CD4-positive, alpha-beta T cell treated with Interferon gamma for 1 hour (primary cell): ENCODE data around the gene DNAH17.

Source experiments
- DNase-seq: peaks from one replicate; pipeline ENCODE4 v3.0.0-alpha.2; 2020

DNAH17 gene

DNA sequence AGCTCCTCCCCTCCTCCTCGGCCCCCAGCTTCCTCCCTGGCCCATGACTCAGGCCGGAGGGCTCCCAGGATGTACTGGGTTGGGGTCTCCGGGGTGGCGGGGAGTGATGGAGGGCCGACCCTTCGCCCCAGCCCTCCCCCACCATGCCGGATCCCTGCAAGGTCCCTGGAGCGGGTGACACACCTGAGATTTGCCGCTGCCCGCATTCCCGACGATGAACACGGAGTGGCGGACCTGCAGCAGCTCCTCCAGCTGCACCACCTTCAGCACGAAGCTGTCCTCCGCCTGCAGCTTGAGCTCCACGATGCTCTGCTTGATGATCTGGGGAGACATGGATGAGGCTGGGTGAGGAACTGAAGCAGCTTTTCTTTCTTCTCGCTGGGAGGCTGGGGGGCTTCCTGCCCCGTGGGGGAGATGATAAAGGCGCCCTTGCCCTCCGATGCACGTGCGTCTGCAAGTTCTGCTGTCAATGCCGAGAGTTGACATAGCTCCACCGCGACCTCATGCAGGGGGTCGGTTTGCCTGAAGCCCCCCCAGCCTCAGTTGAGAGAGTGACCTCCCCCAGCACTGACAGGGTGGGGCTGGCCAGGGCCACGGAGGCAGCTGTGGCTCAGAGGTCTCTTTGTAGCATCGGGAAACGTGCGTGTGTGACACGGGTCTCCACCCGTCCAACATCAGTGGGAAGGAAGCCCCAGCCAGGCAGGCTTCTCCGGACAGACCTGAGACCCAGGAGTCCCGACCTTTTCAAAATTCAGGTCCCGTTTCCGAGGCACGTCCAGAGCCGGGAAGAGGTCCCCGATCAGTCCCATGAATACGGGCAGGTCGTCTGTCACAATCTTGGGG lies 83.1 kb downstream of the DNAH17 start:
- DNase-seq: no peak

DNA sequence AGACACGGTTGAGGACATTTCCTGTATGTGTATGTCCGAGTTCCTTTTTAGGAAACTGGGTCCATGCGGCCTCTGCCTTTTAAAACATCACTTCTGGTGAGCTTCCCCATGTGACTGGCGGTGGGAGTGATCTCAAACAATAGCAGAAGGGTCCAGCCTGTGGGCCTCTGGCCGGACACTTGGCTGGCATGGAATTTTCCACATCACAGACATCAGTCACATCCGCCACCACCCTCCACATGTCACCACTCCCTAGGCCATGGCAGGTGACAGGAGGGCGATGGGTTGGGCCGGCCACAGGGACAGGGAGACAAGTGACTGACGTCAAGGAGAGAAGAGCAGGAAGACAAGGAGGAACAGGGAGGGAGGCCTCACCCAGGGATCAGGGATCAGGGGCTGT lies 83.7 kb downstream of the DNAH17 start:
- DNase-seq: no peak

DNA sequence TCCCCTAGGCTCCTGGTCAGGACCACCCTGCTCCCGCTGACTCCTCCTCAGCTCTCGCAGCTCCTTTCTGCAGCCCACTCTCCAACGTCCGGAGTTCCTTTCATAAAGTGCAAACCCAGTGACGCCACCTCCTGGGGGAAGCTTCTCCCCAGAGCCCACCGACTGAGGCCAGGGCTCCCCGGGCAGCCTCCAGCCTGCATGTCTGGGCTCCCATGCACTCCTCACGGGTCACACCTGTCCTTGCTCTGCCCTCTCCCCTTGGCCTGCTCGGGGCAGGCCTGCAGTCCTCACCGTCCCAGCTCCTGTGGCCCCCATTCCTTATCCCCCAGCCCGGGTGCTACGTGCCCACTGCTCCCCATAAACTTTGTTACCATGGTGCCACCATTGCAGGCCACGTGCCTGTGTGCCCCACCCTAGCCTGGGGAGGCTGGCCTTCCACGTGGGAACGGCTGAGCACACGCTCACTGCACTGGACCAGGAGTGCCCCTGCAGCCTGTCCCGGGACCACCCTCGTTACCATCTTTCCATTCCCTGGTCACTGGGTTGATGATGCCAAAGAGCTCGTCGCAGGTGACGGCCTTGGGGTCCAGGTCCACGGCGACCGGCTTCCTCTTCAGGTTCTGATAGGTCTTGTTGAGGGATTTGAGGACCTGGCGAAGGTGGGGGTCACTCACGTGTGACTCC lies 84.9 kb downstream of the DNAH17 start:
- DNase-seq: no peak

DNA sequence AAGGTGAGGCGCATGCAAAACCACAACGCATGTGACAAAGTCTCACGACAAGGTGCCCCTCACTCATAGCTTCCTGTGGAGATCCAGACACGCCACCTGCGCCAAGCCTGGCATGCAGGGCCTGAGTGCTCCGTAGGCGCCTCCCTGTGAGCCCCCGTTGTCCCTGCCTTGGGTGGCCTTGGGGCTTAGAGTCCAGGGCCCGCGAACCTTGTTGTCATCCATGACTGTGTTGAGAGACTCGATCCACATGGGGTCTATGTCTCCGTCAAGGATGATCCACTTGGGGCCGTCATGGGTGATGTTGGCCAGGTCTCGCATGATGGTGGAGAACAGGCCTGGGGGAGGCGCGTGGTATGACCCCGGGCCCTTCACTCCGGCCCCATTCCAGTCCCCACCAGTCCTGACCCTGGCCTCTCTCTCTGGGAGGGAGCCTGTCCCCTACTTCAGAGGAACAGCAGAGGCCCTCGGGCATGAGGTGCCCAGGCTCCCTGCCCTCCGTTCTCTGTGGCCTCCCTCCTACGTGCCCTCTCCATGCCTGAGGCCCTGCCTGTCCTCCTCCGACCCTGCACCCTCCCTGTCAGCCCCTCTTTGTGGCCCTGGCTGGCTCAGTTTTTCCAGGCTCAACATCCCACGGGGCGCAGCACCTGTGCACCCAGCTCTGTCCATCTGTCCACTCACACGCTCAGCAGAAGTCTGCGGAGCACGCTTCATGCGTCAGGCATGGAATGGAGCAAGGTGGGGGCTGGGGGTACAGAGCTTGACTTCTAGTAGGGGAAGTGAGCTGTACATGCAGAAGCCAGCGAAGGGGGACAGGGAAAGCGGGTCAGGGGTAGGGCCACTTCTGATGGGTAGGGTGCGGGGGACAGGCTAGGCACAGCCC lies 85.7 kb downstream of the DNAH17 start:
- DNase-seq: no peak

DNA sequence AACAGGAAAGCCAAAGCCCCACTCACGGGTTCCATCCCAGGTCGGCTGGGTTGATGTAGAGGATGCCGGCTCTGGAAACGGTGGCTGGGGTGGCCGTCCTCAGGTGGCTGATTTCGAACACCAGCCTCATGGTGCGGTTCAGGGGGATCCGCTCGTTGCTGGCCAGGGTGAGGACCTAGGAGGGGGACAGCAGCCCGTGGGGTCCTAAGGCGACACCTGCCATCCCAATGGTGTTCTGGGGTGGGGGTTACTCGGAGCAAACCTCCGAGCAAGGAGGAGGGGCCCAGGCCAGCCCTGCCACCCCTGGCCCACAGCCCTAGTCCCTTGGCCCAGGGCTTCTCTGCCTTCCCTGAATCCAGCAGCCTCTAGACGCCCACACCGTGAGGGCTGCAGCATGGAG lies 86.5 kb downstream of the DNAH17 start:
- no peak for DNase-seq

DNA sequence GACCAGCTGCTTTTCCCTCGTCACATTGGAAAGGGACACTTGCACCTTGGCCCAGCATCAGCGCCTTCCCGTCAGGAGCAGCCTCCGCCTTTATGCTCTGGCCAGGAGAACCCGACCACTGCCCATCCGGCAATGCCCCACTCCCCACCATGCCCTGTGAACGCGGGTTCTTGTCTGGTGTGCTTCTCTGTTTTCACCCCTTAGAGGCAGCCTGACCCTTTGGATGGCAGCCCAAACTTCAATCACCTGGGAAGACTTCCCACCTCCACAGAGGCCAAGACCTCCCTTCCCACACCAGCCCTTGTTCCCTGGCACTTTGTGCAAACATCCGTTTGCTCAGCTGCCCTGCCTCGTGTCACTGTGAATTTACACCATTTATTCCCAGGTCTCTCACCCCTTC lies 87.0 kb downstream of the DNAH17 start:
- DNase-seq: no peak

DNA sequence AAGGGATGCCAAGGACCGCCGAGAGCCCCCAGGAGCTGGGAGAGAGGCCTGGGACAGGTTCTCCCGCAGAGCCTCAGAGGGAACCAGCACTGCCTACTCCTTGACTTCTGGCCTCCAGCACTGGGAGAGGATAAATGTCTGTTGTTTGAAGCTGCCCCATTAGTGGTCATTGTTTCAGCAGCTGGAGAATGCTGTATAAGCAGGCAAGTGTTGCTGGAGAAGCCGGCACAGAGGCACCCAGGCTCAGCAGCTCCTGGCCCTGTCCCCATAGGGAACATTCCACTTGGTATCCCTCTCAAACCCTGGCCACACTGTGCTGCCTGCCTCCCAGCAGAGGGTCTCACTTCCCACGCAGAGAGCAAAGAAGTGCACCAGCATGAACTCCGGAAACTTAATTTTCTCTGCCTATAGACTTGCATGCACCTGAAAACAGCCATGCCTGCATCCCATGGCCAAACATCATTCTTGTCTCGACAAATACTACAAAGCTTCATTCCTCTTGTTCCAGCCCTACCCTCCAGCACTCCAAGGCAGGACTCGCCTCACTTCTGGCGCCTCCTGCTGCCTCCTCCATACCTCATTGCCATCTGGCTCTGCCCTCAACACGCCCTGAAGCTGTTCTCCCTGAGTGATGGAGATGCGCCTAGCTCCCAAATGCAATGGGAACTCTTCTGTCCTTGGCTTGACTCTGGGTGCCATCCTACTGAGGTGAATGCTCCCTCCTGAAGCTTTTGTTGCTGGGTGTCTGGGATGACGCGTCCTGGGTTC lies 88.1 kb downstream of the DNAH17 start:
- no peak for DNase-seq

DNA sequence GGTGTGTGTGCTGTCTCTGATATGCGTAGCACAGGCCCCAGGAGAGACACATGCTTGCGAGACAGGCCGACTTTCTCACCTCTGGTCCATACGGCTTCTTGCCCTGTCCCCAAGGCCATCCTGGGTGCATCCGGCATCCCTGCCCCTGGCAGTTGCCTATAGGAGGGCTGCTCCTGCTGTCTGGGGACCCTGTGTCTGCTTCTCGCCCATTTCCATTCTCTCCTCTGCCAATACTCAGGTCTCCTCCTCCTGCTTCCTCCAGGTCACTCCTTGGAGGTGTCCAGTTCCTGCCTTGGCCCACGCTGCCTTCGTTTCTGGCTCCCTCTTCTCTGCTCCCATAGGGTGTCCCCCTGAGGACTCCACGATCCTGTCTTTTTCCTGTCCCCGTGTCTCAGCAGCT lies 89.0 kb downstream of the DNAH17 start:
- no peak for DNase-seq

DNA sequence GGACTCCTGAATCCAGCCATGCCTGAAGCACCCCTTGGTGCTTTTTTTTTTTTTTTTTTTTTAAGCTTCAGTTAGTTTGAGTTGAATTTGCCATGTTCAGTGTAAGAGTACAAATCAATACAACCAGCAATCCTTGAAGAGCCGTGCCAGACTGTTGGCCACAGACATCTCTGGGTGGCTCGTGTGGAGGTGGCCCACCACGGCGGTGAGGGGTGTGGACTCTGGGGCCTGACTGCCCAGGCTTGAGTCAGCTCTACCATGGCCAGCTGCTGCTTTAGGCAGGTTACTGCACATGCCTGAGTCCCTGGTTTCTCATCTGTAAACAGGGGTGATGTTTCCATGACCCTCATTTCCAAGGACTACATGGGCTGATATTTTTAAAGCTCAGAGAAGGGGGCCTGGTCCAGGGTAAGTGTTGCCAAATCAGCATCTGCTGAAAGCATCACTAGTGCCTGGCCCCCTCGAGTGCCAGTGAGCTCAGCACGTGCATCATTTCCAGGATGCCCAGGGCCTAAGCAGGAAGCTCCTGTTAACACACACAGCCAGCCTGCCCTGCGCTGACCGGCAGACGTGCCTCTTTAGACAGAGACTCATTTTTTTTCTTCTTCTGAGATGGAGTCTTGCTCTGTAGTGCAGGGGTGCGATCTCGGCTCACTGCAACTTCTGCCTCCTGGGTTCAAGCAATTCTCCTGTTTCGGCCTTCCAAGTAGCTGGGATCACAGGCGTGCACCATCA lies 90.1 kb downstream of the DNAH17 start:
- no peak for DNase-seq

DNA sequence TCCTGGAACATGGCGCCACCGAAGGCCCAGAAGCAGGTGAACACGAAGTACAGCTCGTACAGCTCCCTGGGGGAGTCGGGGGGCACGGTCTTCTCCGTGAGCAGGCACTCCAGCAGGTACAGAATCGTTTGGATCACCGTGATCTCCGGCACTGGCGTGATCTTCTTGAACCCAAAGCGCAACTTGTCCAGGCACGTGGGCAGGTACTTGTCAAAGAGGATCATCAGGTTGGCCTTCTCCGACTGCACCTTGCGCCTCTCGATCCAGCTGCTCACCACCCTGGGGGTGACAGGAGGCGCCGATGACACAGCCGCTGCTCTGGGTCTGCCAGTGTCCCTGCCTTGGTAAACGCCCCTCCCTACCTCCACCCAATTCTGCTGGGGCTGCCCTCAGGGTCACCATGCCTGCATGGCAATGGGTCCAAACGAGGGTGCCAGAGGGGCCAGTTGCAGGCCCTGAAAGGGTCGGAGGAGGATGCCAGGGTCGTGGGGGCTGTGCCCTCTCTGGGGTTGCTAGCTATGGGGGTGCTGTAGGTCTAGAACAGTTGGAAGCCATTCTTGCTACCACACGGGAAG lies 90.9 kb downstream of the DNAH17 start:
- no peak for DNase-seq

DNA sequence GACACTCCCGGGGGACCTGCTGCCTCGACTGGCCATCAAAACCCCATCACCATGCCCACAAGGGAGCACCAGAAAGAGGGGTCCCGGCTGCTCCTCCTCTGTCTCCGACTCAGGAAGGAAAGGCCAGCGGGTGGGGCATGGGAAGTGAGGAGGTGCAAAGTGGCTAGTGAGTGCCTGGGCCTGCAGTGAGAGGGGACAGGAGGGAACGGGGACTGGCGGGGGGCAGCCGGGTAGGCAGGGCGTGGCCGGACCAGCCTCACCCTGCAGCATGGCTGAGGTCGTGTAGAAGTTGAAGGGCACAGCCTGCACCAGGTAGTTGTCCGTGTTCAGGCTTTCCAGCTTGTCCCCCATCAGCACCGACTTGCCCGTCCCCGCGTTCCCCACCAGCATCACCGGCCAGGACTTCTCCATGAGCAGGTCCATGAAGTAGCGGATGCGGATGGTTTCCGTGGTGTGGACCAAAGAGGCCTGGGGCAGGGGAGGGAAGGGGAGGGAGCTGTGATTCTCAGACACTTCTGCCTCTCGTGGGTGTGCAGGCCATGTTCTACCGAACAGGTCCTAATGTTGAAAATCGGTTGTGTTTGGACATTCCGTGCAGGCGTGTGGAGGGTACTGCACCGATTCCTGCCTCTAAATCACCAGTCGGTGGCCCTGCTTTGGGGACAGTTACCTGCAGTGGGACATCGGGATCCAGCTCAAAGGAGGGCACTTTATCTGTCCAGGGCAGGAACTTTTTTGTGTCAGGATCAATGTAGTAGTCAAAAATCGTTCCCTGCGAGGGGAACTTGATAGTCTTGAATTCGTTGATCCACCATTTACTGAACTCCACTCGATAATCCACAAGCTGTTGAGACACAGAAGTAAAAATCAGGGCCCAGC lies 91.7 kb downstream of the DNAH17 start:
- DNase-seq: no peak

DNA sequence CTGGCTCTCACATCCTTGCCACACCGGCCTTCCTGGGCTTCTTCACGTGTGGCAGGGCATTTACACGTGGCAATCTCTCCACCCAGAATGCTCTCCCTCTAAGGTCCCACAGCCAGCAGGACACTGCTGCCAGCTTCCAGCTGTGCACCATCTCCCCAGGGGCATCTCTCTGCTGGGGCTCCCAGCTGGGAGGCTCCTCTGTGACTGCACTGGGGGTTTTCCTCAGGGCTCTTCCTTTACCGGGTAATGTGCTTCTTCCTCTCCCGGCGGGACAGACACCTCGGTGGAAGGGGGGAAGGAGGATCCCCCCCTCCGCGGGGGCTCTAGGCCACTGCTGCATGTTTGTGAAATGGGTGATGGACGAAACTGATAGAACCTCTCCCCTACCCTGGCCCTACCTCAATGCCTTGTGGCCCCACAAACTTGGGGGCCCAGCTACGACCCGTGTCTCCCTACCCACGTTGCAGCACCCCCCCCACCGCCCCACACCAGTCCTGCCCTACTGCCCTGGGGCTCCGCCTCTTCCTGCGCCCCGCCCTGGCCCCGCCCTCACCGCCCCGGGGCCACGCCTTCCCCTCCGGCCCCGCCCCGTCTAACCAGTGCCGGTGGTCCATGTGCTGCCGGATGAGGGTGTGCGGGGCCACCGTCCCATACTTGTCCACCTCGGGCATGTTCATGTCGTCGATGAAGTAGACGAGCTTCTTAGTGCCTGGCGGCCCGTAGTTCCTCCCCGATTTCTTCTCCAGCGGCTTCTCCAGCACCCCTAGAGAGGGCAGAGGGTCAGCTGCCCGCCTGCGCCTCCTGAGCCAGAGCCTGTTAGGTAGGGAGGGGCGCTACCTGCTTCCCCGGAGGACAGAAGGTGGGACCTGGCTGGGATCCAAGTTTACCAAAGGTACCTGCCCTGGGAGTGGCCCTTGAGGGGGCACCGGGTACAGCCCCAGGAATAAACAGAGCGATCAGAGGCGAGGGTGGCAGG lies 92.6 kb downstream of the DNAH17 start:
- DNase-seq: peak; percentile 51

DNA sequence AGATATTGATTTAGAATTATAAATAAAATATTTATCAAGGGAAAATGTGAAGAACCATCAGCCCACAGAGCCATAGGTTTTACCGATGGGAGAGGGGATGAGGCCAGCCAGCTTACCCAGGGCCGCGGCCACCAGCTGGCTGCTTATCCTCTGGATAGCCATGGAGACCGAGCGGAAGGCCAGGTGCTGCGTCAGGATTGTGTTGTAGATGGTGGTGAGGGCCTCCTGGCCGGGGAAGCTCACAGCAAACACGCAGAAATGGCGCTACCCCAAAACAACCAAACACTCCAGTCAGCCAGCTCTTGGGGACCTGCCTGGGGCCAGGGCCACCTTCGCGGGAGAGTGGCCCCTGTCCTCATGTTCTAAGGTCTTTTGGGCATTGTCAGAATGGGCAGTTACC lies 97.8 kb downstream of the DNAH17 start:
- DNase-seq: no peak

DNA sequence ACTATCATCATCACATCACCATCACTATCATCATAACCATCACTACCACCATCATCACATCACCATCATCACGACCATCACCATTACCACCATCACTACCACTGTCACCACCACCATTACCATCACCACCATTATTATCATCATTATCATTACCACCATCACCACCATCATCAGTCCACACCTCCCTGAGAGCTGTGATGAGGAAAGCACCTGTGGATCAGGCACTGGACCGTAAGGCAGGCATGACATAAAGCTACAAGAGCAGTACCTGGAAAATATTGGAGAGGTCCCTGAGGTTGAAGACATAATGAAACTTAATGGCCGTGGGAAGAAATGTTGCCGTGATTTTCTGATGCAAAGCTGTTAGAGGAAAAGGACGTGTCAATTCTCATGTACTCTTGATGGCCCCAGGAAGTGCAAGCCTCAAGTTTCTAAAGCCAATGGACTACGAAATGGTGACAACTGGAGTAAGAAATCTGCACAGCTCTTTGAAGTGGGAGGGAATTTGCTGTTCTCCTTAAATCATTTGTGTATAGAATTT lies 98.4 kb downstream of the DNAH17 start:
- DNase-seq: no peak

DNA sequence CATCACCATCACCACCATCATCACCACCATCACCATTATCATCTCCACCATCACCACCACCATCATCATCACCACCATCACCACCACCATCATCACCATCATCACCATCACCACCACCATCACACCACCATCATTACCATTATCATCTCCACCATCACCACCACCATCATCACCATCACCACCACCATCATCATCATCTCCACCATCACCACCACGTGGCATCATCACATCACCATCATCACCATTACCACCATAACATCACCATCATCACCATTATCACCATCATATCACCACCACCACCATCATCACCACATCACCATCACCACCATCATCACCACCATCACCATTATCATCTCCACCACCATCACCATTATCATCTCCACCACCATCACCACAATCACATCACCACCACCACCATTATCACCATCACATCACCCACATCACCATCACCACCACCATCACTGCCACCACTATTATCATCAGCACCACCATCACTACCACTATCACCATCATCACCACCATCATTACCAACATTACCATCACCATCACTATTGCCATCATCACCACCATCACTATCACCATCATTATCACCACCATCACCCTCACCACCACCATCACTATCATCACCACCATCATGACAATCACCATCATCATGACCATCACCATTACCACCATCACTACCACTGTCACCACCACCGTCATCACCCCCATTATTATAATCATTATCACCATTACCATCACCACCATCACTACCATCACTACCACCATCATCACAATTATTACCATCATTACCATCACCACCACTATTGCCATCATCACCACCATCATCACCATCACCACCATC lies 99.1 kb downstream of the DNAH17 start:
- DNase-seq: no peak

DNA sequence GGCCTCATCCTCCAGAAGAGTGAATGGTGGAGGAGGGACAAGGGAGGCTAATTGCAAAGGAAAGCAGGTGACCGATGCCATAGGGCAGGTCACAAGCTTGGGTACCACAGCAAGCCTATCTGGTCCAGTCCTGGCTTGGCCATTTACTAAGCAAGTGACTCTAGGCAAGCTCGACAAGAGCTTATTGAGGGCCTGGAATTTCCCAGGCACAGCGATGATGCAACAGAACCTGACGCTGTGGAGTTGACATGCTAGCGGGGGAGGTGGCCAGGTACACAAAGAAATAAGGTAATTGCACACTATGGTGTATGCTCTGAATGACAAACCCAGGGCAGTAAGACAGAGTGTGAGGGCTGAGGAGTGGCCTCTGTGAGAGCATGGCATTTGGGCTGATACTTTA lies 100.2 kb downstream of the DNAH17 start:
- no peak for DNase-seq

DNA sequence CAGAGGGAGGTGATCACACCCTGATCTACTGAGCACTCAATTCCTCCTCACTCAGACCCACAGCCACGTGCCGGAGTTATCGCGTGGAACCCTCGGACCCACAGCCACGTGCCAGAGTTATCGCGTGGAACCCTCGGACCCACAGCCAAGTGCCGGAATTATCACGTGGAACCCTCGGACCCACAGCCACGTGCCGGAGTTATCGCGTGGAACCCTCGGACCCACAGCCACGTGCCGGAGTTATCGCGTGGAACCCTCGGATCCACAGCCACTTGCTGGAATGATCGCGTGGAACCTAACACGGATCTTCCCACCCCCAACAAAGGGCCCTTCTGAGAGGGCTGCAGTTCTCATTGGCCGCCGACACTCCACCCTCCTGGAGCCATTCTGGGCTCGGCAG lies 101.0 kb downstream of the DNAH17 start:
- no peak for DNase-seq

DNA sequence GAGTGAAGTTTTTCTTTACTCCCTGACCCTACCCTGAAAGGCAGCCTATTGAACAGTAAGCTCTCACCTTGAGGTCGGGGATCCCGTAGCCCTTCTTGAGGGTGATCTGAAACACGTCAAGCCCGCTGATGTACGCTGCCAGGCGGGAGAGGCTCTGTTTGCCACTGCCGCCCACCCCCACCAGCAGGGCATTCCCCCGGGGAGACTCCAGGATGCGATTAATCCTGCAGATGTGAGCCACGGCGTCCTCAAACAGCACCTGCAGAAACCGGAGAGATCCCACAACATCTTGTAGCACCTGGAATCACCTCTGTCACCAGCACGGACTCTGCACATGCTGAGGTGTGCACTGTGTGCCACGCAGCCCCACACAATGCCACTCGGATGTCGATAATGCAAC lies 102.0 kb downstream of the DNAH17 start:
- no peak for DNase-seq
